Measurements from ENCODE around the gene MAP3K21.

Gene MAP3K21

DNA sequence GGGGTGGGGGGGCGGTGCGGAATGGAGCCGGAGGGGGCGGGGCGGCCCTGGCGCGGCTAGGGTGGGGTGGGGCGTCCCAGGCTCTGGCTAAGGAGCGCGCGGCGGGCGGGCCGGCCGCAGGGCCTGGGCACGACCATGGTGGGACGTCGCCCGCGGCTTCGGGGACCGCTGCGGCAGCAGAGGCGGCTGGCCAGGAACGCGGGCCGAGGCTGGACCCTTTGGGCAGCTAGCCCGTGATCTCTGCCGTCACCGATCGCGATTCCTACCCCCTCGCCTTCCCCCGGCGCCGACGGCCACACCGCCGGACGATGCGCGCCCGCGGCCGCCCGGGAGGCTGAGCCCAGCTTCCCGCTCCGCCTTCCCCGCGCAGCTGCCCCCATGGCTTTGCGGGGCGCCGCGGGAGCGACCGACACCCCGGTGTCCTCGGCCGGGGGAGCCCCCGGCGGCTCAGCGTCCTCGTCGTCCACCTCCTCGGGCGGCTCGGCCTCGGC lies at the start of gene MAP3K21:
Gene MAP3K21, plus strand, starts transcription at position 74 of the 491 bp plus-strand sequence. Its CDS starts 305 bp downstream, at position 379.
- DNase-seq = no peak

DNA sequence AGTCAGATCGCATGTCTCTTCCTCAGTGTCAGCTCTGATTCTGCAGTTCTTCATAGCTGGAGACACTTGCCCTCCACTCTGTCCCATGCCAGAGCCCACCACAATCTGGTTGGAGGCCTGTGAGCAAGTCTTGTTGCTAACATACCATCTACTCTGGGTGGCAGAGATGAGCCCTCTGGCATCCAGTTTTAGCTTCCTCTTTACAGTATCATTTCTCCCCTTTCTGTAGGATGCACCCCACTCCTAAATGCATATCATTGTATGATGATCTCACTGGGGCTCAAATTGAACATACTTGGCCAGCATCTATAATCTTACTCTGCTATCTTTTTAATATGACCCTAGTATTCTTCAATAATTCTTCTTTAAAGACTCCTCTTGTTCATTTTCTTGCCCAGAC lies 48.9 kb upstream of the MAP3K21 start:
- DNase-seq = no peak

DNA sequence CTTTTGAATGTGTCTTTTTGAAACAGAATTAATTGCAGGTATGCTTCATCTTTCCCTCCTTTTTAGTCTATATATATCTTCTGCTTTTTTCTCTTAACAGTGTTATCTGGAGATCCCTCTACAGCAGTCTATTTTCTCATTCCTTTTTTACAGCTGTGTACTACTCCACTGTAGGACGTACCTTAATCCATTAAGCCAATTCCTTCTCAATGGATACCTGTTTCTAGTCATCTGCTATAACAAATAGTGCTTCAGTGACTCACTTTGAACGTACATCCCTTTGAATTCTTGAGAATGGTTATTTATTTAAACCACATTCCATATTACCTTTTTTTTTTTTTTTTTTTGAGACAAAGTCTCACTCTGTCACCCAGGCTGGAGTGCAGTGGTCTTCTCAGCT lies 47.6 kb upstream of the MAP3K21 start:
- no peak for DNase-seq

DNA sequence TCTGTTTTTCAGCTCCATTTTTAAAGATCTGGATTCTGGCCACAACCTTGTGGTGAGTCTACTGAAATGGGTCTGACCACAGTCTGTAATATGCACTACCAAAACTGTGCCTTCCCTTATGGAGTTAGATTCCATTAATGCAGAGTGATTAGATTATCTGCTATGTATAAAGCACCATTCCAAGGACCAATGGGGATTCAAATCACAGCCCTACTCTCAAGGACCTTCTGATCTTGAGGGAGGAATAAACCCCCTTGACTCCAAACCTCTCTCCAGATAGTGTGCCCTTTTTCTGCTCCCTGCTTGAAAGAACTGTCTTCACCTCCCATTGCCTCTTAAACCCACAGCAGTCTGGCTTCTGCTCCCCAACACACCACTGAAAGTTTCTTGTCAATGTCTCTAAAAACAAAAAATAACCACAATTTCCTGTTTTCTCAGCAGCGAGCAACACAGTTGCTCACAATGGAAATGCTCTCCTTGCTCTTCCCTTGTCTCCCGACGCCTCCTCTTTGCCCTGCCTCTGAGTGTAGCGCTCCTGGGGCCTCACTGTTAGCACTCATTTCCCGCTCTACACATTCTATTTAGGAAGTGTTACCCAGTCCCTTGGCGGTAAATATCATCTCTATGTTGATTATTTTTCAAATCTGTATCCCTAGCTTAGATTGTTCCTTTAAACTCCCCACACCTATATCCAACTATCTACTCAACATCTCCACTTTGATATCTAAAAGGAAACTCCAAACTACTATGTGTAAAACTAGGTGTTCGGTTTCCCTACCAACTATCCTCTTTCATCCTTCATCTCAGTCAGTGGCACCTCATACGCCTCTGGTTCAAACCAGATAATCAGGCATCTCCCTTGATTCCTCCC lies 45.6 kb upstream of the MAP3K21 start:
- DNase-seq = peak; percentile 9

DNA sequence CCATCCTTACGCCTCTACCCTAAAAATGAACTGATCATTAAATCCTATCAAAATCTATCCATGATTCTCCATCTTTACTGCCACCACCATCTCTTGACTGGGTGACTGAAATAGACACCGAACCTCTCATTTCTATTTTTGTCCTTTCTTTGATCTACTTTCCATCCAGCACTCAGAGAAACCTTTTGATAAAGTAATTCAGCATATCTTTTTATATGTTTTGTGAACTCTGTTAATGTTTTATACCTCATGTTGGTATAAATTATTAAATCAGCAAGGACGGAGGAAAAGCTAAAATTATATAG lies 45.0 kb upstream of the MAP3K21 start:
- no peak for DNase-seq

DNA sequence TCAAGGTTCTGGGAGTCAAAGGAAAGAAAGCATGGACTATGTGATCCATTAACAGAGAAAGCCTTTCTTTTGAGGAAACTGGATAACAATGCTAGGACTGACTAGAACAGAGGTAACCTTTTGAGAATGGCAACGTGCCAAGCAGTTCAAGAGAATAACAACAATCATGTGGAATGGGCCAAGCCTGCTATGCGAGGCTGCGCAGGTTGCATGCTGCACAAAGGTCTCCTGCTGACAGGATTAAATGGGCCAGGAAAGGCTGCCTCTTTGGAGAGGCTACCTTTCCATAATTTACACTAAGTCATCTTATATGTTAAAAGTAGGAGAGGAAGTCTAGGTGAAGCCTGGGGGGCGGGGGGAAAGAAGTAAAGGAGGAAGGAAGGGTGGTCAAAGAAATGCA lies 37.8 kb upstream of the MAP3K21 start:
- DNase-seq = no peak

DNA sequence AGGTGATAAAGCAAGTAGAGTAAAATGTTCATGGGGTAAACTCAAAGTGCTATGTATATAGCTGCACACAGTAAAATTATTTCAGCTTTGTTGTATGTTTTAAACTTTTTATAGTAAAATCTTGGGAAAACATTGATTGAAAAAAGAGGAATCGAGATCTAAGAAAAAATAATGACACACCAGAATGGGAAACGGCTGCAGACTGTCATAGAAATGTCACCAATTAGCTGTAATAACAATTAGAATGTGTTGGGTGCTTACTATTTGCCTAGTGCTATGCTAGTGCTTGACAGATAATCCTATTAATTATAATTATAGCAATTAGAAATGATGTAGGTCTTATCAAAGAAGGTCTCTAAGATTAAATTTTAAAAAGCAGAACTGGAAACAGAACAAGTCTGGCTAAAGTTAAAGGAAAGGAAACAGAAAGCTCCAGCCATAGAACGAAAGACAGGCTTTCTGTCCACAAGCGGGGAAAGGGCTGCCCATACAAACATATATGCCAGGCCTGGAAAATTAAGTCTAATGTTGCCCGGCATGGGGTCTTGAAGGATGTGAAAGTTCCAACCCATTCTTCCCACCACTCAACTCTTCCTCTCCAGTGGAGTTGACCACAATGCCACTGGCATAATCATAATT lies 37.0 kb upstream of the MAP3K21 start:
- DNase-seq = no peak

DNA sequence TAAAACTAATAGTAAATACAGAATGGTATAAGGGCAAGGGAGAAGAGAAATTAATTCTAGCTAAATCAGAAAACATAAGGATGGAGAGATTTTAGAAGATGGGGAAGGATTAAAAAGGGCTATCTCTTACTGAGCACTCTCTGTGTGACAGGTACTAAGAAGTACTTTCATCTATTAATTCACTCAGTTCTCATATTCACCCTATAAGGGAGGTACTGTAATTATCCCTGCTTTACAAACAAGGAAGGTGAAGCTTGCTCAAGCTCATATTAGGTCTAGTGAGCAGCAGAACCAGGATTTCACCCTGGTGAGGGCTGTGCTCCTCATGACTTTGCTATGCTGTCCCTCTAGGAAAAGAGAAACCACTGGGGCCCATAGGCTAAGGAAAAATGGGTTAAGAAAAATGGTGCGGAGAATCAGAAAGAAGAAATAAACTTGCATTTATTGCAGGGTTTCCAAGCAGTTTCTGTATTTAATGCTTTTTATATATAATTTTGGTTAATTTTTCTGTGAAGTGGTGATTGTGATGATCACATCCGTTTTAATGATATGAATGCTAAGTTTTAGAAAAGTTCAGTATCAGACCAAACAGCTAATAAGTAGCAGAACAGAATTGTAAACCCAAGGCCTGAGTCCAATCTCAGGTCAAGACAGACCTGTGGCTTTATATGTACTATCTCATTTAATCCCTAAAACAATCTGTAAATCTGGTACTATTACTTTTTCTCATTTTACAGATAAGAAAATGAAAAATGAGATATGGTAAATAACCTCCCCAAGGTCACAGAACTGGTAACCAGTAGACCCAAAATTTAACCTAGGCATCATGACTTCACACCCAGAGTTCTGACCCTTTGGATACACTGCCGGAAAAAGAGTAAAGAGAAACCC lies 33.7 kb upstream of the MAP3K21 start:
- no peak for DNase-seq

DNA sequence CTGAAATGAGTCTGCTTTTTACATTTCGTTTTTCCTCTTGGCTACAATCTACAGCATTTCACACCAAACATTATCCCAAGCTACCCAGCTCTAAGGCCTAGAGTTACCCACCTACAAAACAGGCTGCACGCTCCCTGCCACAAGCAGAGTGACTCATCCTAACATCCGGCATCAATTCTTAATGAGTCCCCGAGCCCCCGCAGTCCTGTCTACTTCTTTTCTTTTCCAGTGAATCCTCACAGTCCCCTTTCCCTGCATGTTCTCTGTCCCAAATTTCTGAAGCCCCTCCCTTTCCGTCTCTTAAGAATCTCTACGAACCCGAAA lies 32.6 kb upstream of the MAP3K21 start:
- peak; percentile 31 for DNase-seq

DNA sequence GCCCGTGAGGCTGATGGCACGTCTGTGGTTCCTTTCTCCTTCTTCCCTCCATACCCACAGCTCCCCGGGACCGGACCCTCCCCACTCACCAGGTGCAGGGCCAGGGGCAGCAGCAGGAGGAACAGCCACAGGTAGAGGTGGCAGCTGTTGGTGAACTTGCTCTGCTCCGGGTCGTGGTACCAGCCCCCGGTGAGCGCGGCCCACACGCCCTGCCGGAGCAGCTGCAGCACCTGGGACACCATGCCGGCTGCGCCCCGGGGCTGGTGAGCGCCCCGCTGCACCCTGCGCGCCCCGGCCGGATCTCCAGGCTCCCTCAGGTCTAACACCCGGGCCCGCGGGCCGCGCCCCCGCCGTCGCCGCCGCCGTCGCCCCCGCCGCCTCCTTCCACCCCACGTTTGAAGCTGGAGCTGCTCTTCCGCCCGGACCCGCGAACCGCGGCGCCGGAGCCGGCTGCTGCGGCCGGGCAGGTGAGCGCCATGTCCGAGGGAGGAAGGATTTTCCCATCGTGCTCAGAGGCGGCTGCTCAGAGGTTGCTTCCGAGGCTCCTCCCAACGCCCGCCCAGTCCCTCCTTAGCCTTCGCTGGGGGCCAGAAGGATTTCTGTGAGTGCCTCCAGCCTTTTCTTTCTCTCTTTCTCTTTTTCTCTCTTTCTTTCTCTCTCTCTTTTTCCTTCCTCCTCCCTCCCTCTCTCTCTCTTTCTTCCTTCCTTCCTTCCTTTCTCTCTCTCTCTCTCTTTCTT lies 32.1 kb upstream of the MAP3K21 start, which contains the start of gene PCNX2:
Gene PCNX2, minus strand, starts transcription at position 489 of the 738 bp plus-strand sequence. Its CDS starts 247 bp downstream, at position 242.
- peak; percentile 66 for DNase-seq

DNA sequence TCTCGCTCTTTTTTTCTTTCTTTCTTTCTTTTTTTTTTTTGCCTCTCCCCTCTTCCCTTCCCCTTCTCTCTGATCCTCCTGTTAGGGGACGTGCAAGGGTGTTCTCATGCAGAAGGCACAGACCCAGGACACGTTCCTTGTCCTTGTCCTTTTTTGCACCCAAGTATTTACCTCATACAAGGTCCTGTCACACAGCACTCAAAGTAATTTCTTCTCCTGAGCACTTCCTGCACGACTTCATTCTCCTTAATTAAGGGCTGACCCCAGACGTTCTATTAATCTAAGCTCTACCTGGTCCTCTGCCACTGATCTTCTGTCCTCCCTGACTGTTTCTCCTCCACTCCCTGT lies 31.6 kb upstream of the MAP3K21 start:
- no peak for DNase-seq

DNA sequence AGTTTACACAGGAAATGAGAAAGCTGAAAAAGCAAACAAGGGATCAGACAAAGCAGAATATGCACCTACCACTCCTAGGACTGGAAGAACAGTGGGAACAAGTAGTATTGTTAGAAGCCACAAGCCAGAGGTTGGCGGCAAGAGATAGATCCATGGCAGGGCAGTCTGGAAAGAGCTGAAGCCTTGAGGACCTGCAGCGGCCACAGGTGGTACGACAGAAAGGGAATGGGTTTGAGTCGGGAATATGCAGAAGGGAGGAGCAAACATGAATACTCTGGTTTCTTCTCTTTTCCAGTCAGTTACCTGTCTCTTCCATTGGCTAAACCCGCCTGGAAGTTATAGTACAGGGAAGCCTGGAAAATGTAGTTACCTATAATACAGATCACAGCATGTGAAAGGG lies 28.1 kb upstream of the MAP3K21 start:
- no peak for DNase-seq

DNA sequence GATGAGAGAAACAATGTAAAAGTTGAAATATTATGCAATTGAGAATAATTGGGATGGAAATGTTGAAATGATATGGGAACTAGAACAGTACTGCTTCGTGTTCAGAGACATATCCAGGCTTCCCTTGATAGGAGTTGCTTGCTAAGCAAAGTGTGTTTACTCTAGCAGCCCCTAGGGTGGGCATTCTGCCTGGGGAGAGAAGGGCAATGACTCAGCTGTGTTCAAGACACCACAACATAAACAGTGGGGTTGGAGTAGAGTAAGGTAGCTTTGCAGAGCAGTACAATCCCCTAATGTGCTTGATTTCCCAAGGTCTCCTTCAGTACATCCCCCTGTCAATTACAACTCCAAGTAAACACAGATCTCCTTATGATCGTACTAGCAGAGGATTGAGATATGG lies 27.2 kb upstream of the MAP3K21 start:
- DNase-seq = no peak

DNA sequence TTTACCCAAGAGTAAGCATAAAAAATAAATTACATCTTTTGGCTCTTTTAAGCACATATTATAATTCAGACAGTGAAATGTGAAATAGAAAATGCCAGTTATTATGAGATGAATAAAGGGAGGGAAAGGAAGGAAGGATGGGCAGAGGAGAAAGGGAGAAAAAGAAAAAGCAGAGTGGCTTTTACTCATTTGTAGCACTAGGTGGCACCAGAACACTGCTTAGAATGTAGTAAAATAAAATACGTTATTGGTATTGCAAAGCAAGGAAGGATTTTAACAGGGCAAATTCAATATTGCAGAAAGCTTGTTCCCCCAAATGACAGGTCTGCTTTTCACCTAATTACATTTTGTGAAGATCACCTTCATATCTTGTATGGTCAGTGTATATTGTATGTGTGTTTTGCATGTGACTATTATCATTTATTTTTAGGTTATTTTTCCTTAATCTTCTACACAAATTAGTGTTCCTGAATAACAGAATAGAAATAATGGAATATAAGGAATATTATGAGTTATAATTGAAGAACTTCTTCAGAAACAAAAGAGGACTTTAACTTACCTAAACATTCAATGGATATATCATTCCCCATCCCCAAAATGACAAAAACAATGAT lies 22.9 kb upstream of the MAP3K21 start:
- no peak for DNase-seq

DNA sequence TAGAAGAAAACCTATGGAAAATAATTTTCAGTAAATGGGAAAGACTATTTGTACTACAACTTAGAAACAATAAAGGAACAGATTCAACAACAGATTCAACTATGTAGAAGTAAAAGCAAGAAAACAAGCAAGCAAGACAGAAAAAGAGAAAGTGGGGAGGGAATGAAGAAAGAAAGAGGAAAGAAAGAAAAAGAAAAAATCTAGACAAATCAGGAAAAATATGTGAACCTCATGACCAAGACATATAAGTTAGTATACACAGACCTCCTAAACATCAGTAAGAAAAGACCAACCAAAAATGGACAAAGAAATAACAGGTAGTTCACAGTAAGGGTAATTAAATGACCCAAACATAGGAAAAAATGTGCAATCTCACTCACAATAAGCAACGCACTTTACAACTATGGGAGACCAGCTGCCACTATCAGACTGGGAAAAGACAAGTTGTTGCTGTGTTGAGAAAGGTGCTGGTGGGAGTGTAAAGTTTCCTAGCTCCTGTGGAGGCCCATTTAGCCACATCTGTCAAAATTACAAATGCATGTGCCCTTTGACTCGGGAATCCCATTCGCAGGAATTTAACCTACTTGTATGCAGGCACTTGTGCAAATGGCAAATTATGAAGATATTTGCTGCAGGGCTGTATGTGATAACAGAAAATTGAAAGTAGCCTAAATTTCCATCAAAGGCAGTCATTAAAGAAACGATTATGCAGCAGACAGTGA lies 13.9 kb upstream of the MAP3K21 start:
- no peak for DNase-seq

DNA sequence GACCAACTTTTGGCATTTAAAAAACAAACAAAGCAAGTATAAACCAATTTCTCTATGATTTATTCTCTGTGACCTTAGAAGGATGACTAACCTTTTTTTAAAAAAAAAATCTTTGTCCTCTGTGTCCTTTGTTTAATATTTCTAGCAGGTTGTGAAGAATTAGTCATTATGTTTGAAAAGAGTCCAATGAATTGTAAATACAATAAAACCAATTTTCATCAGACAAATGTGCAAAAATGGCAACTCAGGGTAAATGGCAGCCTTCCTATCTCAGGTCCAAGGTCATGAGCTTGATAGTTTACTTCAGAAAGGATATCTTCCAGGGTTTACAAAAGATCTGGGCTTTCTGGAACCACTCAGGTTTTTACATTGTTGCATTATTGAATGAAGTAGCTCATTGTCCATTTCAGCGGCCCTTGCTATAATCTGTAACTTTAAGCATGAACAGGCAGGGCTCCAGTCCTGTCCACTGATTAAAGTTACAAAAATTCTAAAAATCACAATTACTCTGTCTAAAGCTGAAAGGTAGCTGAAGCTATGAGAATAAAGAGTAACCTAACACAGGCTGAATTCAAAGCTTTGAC lies 11.7 kb upstream of the MAP3K21 start:
- no peak for DNase-seq

DNA sequence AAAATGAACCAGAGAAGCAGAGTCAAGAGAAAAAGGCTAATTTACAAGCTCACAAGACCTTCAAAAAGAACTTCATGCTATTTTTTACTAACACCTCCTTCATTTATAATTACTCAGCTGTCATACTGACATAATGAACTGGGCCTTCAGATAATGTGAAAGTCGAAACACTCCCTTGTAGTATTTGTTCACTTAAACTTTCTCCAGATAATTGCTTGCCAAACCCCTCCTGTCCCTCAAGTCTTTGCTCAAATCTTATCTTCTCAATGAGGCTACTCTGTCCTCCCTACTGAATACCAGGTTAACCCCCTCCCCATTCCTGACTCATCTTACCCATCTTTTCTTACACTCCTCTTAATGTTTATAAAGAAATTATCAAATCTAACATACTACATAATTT lies 11.1 kb upstream of the MAP3K21 start:
- no peak for DNase-seq

DNA sequence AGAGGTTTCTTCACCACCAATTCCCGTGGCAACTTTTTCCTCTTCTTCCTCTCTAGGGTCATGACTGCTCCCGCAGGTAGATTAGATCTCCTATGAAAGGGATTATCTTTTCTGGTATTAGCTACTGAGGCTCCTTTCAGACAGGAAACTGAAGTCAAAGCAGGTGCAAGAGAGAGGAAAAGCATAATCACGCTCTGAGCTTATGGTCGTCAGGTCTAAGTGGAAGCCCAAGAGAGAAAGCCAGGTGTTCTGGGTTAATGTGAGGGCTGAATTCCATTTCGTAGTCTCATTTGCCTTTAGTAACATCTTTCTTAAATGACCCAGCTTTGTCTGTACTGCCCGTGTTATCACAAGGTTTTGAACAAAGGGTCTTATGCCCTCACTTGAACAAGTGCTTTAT lies 8.3 kb upstream of the MAP3K21 start:
- no peak for DNase-seq

DNA sequence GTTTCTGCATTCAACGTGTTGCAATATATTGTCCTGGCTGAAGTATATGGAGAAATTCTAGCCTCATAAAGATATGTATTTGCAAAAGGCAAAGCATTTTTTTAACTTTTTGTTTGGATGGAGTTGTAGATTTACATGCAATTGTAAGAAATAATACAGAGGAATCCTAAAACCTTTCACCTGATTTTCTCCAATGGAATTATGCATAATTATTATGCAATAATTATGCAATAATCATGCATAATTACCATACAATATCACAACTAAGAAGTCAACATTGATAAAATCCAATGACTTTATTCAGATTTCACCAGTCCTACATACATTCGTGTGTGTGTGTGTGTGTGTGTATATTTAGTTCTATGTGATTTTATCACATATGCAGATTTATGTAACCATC lies 7.5 kb upstream of the MAP3K21 start:
- DNase-seq = no peak

DNA sequence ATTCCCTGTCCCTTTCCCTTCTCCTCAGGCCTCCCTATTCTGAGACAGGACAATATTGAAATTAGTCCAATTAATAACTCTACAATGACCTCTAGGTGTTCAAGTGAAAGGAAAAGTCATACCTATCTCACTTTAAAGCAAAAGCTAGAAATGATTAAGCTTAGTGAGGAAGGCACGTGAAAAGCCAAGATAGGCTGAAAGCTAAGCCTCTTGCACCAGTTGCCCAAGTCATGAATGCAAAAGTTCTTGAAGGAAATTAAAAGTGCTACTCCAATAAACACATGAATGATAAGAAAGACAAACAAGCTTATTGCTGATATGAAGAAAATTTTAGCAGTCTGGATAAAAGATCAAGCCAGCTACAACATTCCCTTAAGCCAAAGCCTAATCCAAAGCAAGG lies 3.8 kb upstream of the MAP3K21 start:
- DNase-seq = no peak

DNA sequence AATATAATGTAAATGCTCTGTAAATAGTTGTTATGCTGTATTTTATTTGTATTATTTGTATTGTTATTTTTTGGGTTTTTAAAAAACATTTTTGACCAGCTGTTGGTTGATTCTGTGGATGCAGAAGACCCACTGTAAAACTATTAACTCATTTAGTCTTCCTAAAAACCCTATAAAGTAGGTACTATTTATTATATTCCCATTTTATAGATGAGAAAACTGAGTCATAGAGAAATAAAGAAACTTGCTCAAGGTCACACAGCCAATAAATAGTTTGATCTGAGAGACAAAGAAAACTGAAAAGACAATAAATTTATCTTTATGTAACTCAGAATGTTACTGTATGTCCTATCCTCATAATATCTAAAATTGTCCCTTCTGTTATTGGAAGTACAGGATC lies 1.2 kb upstream of the MAP3K21 start:
- no peak for DNase-seq
